ENCODE data around the gene AKR1B1.

- TF ChIP-seq, protein P1, sequence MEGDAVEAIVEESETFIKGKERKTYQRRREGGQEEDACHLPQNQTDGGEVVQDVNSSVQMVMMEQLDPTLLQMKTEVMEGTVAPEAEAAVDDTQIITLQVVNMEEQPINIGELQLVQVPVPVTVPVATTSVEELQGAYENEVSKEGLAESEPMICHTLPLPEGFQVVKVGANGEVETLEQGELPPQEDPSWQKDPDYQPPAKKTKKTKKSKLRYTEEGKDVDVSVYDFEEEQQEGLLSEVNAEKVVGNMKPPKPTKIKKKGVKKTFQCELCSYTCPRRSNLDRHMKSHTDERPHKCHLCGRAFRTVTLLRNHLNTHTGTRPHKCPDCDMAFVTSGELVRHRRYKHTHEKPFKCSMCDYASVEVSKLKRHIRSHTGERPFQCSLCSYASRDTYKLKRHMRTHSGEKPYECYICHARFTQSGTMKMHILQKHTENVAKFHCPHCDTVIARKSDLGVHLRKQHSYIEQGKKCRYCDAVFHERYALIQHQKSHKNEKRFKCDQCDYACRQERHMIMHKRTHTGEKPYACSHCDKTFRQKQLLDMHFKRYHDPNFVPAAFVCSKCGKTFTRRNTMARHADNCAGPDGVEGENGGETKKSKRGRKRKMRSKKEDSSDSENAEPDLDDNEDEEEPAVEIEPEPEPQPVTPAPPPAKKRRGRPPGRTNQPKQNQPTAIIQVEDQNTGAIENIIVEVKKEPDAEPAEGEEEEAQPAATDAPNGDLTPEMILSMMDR (IDR thresholded peaks at IDR 0.05): no peak
- TF ChIP-seq JUN (CRISPR knock-in tag; IDR thresholded peaks at IDR 0.05) (no peak), ARID4B (CRISPR knock-in tag; IDR thresholded peaks at IDR 0.05; ENCODE audit: borderline replicate concordance) (no peak), SP1 (CRISPR knock-in tag; conservative IDR thresholded peaks at IDR 0.05) (no peak), E2F4 (CRISPR knock-in tag; IDR thresholded peaks at IDR 0.05; ENCODE audit: borderline replicate concordance, low read depth) (no peak), CBFB (CRISPR knock-in tag; IDR thresholded peaks at IDR 0.05; ENCODE audit: low read depth) (no peak)
- TF ChIP-seq, protein P2, sequence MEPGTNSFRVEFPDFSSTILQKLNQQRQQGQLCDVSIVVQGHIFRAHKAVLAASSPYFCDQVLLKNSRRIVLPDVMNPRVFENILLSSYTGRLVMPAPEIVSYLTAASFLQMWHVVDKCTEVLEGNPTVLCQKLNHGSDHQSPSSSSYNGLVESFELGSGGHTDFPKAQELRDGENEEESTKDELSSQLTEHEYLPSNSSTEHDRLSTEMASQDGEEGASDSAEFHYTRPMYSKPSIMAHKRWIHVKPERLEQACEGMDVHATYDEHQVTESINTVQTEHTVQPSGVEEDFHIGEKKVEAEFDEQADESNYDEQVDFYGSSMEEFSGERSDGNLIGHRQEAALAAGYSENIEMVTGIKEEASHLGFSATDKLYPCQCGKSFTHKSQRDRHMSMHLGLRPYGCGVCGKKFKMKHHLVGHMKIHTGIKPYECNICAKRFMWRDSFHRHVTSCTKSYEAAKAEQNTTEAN (CRISPR knock-in tag; IDR thresholded peaks at IDR 0.05): no peak
- TF ChIP-seq, protein P3, sequence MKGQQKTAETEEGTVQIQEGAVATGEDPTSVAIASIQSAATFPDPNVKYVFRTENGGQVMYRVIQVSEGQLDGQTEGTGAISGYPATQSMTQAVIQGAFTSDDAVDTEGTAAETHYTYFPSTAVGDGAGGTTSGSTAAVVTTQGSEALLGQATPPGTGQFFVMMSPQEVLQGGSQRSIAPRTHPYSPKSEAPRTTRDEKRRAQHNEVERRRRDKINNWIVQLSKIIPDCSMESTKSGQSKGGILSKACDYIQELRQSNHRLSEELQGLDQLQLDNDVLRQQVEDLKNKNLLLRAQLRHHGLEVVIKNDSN (CRISPR knock-in tag; IDR thresholded peaks at IDR 0.05): no peak
- TF ChIP-seq, protein P4, sequence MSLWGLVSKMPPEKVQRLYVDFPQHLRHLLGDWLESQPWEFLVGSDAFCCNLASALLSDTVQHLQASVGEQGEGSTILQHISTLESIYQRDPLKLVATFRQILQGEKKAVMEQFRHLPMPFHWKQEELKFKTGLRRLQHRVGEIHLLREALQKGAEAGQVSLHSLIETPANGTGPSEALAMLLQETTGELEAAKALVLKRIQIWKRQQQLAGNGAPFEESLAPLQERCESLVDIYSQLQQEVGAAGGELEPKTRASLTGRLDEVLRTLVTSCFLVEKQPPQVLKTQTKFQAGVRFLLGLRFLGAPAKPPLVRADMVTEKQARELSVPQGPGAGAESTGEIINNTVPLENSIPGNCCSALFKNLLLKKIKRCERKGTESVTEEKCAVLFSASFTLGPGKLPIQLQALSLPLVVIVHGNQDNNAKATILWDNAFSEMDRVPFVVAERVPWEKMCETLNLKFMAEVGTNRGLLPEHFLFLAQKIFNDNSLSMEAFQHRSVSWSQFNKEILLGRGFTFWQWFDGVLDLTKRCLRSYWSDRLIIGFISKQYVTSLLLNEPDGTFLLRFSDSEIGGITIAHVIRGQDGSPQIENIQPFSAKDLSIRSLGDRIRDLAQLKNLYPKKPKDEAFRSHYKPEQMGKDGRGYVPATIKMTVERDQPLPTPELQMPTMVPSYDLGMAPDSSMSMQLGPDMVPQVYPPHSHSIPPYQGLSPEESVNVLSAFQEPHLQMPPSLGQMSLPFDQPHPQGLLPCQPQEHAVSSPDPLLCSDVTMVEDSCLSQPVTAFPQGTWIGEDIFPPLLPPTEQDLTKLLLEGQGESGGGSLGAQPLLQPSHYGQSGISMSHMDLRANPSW (CRISPR knock-in tag; conservative IDR thresholded peaks at IDR 0.05; ENCODE audit: low read depth): no peak
Observed at GRCh38 chr7:134419875-134420274, 39.0 kb downstream of the AKR1B1 start.
